ENCODE measurements around the gene MAPKAPK2.
A peak's percentile ranks its signal among the peaks of the same experiment; 100 is the strongest.

Gene MAPKAPK2

DNA sequence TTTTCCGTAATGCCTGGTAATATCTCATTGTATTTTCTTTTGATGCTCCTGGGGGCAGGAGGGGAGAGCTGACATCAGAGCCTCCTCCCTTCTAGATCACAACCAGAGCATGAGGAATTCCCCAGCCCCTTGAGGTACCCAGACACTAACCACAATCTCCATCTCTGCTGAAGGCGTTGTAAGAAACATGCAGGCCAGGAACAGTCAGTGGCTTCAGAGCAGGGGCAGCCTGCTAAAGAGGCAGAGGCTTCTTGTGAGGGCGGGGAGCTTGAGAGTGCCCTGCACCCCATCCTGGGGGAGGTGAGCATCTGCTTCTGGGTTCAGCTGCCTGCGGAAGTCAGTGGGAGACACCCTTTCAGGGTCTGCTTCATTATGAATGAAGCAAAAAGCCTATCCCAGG lies 19.0 kb downstream of the MAPKAPK2 start:
- peak in 1 of 2 experiments; percentile 50 for DNase-seq (ENCODE audit: low read depth in 2 of 2)

DNA sequence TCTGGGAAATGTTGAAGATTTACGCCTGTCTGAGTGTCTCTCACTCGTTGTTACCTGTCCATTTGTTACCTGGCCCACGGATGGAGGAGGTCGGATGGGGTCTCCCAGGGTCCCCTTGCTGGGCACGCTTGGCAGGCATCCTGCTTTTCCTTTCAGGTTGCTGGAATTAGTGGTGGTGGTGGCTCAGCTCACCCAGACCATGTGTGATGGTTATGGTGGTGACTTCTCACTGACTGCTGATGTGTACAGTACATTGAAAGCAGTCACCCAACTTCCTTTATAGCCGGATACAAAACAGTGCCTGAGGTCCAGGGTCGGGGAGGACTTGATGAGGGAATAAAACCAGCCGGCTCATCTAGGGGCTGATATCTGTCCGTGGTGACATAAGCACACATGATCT lies 19.5 kb downstream of the MAPKAPK2 start:
- DNase-seq (ENCODE audit: low read depth in 2 of 2): no peak

DNA sequence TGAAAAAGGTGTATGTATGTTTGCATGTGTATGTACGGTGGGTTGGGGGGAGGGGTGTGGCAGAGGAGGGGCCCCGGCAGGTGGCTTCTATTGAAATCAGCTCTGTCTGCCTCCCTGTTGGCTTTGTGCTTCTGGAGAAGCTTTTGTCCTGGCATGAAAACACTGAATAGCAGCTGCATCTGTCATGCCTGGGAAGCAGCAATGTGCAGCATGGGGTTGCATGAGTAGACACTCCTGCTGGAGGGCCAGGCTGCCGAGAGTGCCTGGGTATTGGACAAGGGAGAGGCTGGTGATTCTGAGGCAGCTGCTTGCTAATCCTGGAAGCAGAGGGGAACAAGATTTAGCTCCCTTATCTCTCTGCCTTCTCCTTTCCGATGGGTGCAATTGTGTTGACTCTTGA lies 20.5 kb downstream of the MAPKAPK2 start:
- DNase-seq (ENCODE audit: low read depth in 2 of 2): no peak

DNA sequence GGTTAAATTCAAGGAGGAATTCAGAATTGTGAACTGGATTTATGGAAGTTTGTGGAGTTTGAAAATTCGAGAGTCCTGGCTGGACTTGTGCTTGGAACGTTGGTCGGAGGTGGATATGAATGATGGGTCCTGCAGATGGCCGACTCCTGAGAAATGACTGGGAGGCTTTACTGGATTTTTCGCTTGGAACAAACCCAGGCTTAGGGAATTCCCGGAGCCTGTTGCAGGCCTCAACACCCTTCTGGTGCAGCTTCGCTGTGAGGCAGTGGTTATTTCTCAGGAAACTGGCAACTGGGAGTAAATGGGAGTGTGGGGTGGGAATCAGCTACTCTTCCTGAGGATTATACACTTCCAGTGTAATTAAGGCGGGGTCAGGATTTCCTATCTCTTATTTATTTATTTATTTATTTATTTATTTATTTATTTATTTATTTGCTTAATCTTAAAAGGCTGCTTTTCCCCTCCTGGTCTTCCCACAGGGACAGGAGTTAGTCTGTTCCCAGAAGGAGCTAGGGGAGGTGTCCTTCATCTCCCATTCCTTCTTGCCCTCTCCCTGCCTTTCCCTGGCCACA lies 21.1 kb downstream of the MAPKAPK2 start:
- no peak for DNase-seq (ENCODE audit: low read depth in 2 of 2)

DNA sequence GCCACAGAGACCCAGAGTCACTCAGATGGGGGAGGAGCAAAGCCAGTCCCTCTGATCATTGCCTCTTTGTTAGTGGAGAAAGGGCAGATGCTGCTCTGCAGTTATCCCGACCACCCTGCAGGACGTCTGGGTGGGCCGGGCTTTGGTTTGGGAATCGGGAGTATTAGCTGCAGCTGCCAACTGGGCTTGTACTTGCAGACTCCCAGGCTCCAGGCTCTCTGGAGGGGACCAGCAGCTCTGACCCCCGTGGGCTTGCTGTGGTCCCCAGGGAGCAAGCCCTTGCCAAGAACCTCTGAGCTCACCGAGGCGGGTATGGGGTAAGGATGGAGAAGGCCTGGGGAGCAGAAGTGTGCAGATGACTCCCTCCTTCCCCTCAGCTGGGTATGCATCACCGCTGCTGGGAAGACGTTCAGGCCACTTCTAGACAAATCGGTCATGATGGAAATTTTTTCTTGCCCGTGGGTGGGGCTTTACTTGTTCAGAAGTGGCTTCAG lies 21.6 kb downstream of the MAPKAPK2 start:
- DNase-seq (ENCODE audit: low read depth in 2 of 2): peak in 1 of 2 experiments; percentile 65

DNA sequence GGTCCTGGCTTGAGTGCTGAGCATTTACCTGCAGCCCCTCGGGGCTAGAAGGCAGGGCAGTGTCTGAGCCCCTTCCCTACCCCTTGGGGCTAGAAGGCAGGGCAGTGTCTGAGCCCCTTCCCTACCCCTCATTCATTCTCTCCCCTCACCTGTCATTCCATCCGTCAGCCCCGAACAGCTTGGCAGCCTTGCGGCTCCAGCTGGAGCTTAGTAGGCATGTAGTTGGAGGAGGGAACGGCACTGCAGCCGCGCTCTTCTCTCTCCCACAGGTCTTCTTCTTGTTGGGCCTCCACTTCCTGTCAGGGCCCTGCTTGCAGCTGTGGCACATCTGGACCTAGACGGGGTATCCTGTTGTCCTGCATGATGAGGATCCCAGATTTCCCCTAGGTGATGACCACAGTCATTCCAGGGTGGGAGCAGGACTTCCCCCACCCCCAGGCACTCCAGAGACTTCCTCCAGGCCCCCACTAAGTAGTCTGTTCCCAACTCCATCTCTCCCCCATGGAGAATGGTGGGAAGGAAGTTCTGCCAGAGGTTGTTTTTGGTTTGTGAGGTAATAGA lies 22.2 kb downstream of the MAPKAPK2 start:
- no peak for DNase-seq (ENCODE audit: low read depth in 2 of 2)

DNA sequence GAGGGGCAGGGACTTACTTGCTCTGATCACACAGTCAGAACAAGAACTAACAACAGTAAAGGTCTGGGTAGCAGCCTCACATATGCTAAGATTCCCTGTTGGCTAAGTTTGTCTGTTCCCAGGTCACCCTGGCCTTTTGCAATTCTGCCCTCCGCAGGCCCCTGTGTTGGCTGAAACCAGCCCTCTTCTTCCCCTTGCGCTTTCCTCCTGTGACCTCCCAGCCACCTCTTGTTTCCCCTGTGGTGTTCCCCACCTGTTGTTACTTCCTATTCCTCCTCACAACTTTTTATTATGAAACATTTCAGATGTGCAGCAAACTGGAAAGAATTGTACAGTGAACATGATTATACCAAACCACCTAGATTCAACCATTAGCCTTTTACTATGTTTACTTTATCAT lies 23.4 kb downstream of the MAPKAPK2 start:
- DNase-seq (ENCODE audit: low read depth in 2 of 2): no peak

DNA sequence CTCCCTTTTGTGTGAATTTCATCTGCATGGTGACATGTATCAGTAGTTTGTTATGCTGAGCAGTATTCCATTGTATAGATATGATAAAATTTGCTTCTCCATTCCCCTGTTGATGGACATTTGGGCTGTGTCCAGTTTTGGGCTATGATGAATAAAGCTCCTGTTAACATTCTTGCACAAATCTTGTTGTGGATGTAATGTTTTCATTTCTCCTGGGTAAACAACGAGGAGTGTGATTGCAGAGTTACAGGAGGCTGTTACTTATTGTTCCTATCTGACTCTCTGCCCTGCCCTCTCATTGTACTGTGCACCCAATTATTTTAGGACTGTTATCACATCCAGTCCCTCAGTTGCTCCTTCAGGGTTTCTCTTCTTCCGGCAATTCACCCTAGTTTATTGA lies 24.2 kb downstream of the MAPKAPK2 start:
- no peak for DNase-seq (ENCODE audit: low read depth in 2 of 2)

DNA sequence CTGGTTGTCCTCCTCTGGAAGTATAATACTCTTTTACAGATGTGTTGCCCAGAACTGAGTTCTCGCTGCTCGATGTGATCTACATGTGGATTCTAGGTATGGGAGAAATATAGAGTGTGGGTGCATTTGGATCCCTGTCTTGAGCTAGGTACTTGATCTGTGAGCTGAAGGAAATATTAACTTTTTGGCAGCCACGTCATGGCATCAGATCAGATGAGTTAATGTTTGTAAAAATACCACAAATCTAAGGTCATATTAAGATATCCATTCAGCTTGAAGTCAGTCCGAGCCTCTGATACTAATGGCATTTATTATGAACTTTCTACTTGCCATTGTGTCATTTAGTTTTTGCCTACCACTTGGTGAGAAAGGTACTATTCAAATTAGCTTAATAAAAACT lies 24.6 kb downstream of the MAPKAPK2 start:
- DNase-seq (ENCODE audit: low read depth in 2 of 2): no peak

DNA sequence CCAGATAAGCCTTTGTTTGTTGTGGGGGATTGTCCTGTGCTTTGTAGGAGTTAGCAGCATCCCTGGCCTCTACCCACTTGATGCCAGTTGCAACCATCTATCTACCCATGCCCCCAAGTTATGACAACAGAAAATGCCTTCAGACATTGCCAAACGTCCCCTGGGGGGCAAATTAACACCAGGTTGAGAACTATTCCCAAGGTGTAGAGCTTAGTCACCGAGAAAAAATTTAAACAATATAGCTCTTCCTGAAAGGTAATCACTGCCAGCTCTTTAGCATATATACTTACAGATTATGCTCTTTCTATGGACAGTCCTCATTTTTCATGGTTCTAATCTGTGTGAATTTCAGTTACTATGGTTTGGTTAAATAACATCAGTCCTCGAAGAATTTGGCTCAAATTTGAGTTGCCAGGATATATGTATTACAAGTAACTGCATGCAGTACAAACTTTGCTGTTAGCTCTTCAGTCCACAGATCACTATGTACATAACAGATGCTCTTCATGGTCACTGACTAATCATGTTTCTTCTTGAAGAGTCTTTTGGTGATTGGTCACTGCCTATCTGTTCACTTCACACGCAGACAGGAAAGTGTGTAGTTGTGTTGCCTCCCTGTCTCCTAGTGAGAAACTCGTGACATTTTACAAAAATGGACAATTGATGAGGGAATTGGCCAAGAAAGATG lies 25.2 kb downstream of the MAPKAPK2 start:
- DNase-seq (ENCODE audit: low read depth in 2 of 2): no peak

DNA sequence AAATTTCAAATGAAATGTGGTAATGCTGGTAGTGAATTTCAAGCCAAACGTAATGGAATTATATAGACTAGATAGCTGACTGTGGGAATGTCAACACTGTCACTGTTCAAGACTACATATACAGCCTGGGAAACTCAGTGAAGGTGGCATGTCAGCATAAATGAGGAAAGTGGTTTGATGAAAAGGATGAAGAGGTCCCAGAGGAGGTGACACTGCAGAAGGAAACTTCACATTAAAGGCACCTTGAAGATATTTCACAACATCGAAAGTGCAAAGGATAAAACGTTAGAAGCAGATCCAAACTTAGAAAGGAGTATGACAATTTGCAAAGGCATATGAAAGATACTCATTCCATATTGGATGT lies 25.7 kb downstream of the MAPKAPK2 start:
- DNase-seq (ENCODE audit: low read depth in 2 of 2): no peak

DNA sequence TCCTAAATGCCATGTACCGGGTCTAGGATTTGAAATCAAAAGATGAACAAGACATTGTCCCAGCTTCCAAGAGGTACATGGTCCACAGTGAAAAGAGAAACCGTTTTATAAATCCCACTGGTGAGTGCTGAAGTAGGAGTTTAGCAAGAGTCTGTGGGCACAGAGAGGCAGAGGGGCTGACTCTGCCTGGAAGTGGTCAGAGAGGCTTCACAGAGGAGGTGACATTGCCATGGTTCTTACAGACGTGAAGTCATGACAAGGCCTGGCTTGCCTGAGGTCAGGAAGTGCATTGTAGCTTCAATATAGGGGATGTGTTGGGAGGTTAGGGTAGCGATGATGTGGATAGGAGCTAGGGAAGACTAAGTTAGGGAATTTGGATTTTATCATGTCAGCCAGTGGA lies 28.4 kb downstream of the MAPKAPK2 start:
- DNase-seq (ENCODE audit: low read depth in 2 of 2): no peak

DNA sequence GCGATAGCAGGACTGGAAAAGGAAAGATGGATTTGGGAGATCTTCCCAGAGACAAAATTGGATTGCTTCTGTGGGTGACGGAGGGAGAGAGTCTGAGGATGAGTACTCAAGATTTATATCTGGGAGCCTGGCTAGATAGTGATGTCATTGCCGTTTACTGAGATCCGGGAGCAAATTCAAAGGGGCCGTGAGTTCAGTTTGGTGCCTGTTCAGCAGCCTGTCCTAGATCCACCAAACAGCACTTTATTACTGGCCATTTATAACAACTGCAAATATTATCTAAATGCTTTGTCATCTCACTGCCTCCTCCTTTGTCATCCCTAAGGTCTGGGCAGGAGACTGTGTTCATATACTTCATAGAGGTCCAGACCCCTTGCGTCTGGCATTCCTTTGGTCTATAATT lies 29.2 kb downstream of the MAPKAPK2 start:
- no peak for DNase-seq (ENCODE audit: low read depth in 2 of 2)

DNA sequence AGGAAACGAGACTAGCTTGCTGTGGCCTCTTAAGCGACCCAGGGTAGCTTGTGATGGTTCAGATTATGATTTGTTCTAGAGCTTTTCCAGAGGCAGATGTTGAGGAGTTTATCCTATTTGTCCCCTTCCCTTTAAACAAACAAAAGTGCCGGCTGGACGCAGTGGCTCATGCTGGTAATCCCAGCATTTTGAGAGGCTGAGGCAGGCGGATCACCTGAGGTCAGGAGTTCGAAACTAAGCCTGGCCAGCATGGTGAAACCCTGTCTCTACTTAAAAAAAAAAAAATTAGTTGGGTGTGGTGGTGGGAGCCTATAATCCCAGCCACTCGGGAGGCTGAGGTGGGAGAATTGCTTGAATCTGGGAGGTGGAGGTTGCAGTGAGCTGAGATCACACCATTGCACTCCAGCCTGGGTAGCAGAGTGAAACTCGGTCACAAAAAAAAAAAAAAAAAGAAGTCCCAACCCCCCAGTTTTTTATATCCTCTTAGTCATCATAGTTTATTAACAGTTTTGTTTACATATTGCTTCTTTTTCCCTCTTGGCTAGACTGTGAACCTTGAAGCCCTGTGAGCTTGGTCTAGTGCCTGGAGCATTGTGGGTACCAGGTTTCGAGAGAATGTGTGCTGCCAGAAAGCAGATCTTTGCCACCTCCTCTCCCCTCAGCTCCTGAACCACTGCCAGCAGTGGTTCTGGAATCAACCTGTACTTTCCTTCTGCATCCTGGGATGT lies 29.8 kb downstream of the MAPKAPK2 start:
- no peak for DNase-seq (ENCODE audit: low read depth in 2 of 2)

DNA sequence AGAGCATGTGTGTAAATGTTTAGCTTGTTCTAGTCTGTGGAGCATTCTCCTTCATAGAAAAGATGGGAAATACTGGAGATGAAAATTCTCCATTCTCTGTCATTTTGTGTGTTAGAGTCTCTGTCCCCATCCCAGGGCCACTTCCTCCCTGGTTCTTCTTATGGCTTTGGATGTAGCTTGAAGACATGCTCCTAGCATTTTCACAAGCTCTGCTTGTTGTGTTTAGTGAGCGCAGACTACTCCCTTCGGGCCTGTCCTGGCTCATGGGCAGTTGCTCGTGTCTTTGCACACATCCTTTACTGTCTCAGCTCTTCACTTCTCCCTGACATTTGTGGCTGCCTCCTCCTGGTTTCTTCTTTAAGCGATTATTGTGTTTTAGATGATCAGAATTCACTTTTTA lies 30.4 kb downstream of the MAPKAPK2 start:
- no peak for DNase-seq (ENCODE audit: low read depth in 2 of 2)

DNA sequence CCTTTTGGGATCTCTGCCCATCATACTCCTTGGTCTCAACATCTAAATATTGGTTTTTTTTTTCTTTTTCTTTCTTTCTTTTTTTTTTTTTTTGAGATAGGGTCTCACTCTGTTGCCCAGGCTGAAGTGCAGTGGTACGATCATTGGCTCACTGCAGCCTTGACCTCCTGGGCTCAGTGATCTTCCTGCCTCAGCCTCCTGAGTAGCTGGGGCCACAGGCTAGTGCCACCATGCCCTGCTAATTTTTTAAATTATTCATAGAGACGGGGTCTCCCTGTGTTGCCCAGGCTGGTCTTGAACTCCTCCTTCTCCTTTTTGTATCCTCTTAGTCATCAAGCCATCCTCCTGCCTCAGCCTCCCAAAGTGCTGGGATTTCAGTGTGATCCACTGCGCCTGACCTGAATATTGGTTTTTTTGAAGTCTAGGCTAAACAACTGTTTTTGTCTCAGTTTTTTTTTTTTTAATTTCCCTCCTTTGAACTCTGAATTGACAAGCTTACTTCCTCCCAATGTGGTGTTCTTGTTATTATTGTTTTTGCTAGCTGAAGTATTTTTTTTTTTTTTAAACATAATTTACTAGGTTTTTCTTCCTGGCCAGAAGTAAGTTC lies 30.9 kb downstream of the MAPKAPK2 start:
- no peak for DNase-seq (ENCODE audit: low read depth in 2 of 2)

DNA sequence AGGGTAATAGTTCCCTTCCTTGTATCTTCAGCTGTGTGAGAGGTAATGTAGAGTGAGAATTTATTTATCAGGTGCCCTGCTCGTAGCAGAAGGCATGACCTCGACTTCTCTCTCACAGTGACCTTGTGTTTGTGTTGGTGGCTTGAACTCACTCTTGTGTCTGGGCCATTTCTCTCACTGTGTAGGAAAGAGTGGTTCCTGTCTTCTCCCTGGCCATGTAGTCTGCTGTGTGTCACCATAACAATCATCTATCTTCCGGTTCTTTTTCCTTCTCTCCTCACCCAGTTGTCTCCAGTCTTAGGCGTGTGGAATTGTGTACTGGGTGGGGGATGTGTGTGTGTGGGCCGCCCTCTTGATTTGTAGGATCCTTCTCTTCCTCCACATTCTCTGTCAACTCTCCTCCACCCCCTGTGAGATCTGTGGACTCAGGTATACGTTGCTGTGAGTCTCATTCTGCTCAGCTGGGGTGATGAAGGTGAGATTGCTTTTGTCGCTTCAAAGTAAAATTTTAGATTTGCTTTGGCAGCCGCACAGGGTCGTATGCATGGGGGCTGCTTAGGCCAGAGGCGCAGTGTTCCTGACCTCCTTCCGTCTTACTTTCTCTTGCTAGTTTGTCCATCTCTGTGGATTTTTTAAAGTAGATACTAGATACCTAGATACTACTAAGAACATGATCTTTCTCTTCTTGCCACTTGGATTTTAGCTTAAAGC lies 31.6 kb downstream of the MAPKAPK2 start:
- no peak for DNase-seq (ENCODE audit: low read depth in 2 of 2)

DNA sequence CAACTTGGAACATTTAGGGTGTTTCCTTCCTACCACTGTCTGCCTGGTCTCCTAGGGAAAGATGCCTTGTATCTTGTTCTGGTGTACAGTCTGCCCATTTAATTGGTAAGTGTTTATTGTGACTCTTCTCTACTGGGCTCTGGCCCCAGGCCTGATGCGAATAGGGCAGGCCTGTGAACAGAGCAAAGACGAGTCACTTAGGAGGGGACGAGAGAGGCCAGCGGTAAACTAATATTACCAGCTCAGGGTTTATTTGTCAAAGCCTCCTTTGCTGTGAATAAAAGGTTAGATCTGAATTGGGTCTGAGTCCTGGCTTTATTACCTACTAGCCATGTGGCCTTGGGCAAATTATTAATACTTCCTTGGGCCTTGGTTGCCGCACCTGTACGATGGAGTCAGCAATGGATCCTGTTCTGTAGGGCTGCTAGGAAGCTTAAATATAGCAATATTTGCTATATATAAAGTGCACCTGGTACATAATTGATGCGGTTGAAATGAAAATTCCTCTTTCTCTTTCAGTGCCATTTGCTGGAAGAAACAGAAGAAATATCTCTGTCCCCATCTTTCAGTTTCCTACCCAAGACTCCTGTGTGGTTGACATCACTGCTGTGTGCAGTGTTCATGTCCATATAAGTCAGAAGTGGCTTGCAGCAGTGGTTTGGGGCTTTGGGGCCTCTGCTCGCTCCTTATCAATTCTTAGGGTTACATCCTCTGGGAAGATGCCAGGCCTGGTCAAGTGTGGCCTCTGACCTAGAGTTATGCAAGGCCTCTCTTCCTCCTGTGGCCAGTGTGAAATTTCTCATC lies 32.4 kb downstream of the MAPKAPK2 start:
- DNase-seq (ENCODE audit: low read depth in 2 of 2): no peak

DNA sequence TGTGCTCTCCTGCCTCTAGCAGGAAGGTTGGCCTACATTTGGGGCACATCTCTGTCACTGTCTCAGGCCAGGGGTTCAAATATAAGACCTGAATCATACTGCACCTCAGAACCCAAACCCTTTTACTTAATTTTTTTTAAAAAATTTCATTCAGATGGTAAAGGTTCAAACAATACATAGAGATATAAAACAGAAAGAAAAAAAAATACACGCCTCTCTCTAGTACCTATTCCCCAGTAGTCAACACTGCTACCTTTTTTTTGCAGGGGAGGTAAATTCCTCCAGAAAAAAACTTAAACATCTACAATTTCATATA lies 32.9 kb downstream of the MAPKAPK2 start:
- no peak for DNase-seq (ENCODE audit: low read depth in 2 of 2)

DNA sequence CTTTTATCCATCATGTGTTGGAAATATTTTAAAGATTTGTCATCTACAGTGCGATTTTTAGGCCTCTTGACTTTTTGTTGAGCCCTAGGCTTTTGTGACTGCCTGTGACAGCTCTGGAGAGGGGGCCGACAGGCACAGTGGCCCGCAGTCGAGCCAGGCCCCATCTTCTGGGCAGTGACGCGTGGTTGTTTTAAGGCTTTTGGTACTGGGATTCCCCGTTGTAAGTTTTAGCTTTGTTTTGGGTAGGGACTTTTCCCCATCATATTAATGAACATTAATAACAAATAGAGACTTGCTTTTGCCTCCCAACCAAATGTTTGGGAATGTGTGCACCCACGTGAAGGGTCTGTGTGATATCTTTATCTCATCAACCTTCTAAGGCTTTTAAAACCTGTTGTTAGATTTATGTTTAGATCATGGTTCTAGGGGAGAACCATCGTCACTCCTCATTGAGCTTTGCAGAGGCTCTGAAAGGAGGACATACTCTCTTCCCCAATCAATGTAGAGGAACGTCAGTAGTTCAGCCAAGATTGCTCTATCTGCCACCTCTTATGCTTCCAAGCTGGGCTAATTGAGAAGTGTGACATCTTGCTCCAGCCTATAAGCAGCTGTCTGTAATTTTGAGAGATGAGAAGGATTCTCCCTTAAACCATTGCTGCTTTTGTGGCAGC lies 34.6 kb downstream of the MAPKAPK2 start:
- DNase-seq (ENCODE audit: low read depth in 2 of 2): no peak

DNA sequence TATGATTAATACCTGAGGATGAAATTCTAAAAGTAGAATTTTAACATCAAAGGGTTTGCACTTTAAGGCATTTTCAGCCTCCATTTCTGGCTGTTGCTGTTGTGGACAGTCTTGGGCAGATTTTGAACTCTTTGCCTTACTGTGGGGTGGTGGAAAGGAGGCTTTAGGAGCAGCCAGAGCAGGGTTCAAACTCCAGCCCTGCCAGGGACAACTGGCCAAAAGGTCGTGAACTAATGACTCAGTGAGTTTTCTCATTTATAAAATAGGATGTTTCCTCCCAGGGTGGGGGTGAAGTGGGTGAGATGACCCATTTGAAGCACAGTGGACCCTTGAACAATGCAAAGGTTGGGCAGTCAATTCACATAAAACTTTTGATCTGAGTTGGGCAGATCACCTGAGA lies 36.7 kb downstream of the MAPKAPK2 start:
- DNase-seq (ENCODE audit: low read depth in 2 of 2): no peak
